Endothelial cell of umbilical vein (primary cell): Measurements from ENCODE around the gene DTX3L. TPM values are rescaled to one million over a fixed set of nuclear protein-coding genes. Genes with fewer than 3 reads are reported as not detected.

Source experiments
- BruUV-seq: library from RNA; stranded (reverse); fragments of 400-500 nt; replicated peaks from 2 replicates; lab custom pipeline; 2021; lab: Mats Ljungman, UMichigan
- CTCF ChIA-PET: fragments of 300-600, 350-600 bp; sonication (Branson Sonifier 250); formaldehyde crosslinking; loops from one replicate; lab custom pipeline; 2021; ENCODE audit warnings: antibody characterized with exemption, inconsistent platforms; lab: Charles Lee
- POLR2A ChIA-PET: fragments of 300-600, 350-600 bp; sonication (Branson Sonifier 250); formaldehyde crosslinking; loops from one replicate; lab custom pipeline; 2021; ENCODE audit warnings: antibody characterized with exemption, inconsistent platforms; lab: Charles Lee
- DNase-seq: peaks from one replicate; pipeline ENCODE4 v3.0.0-alpha.2; 2011; ENCODE audit warnings: low read depth, low spot score
- FAIRE-seq: peaks from 2 replicates; lab custom pipeline; 2011; peaks lifted over from hg19 to GRCh38; lab: Jason Lieb, UNC
- H2AFZ ChIP-seq: 2 replicates; pipeline ENCODE4 v1.6.0; 2012; ENCODE audit warnings: low read depth, low read length, control low read depth, inconsistent platforms
- H3K27ac ChIP-seq: 2 replicates; pipeline ENCODE4 v1.5.1; 2011; ENCODE audit warnings: low read depth, mild to moderate bottlenecking, control low read depth, low read length, moderate library complexity; ENCODE audit not compliant: insufficient read depth
- H3K27me3 ChIP-seq, 2 experiments: 2 replicates each; pipeline versions ENCODE4 v1.6.0 to v1.6.1; 2011; ENCODE audit warnings: low read length in 2 of 2, mixed read lengths in 1 of 2; ENCODE audit not compliant: control insufficient read depth in 2 of 2, insufficient read depth in 2 of 2
- H3K36me3 ChIP-seq, 2 experiments: 2 replicates in 1 of 2; 3 replicates in 1 of 2; pipeline ENCODE4 v1.5.1; 2011; ENCODE audit warnings: low read length in 2 of 2, mild to moderate bottlenecking in 1 of 2, moderate library complexity in 1 of 2; ENCODE audit not compliant: control insufficient read depth in 2 of 2, insufficient read depth in 2 of 2; ENCODE audit errors: extremely low read depth in 1 of 2
- H3K4me1 ChIP-seq: 3 replicates; pipeline ENCODE4 v1.5.1; 2011; ENCODE audit warnings: mild to moderate bottlenecking, low read length; ENCODE audit not compliant: control insufficient read depth, insufficient read depth; ENCODE audit errors: extremely low read depth
- H3K4me2 ChIP-seq: 2 replicates; pipeline ENCODE4 v1.6.1; 2011; ENCODE audit warnings: low read length, control low read depth, mixed read lengths; ENCODE audit not compliant: insufficient read depth
- H3K4me3 ChIP-seq, 3 experiments: fragments of 200-600 bp in 1 of 3; sonication (generic), shearing (Covaris generic) in 1 of 3; replicated peaks in 1 of 3; 2 replicates each; pipeline ENCODE4 v1.5.1; 2011 to 2016; ENCODE audit warnings: control low read depth in 3 of 3, low read length in 3 of 3, mild to moderate bottlenecking in 2 of 3, inconsistent platforms in 1 of 3, low read depth in 1 of 3, moderate library complexity in 1 of 3; ENCODE audit not compliant: insufficient read depth in 1 of 3
- H3K79me2 ChIP-seq: 2 replicates; pipeline ENCODE4 v1.6.0; 2012; ENCODE audit warnings: low read length, inconsistent platforms; ENCODE audit not compliant: control insufficient read depth, insufficient read depth
- H3K9ac ChIP-seq: replicated peaks from 2 replicates; pipeline ENCODE3; 2011; ENCODE audit warnings: low read length, control low read depth; ENCODE audit not compliant: insufficient read depth; ENCODE audit errors: extremely low read depth
- H3K9me1 ChIP-seq: replicated peaks from 3 replicates; pipeline ENCODE4 v1.6.0; 2011; ENCODE audit warnings: mild to moderate bottlenecking, low read length; ENCODE audit not compliant: control insufficient read depth, insufficient read depth; ENCODE audit errors: extremely low read depth
- H3K9me3 ChIP-seq: replicated peaks from 2 replicates; pipeline ENCODE4 v1.5.1; 2012; ENCODE audit warnings: low read length, inconsistent platforms; ENCODE audit not compliant: control insufficient read depth, insufficient read depth
- H4K20me1 ChIP-seq: replicated peaks from 2 replicates; pipeline ENCODE3; 2011; ENCODE audit warnings: mild to moderate bottlenecking, low read length; ENCODE audit not compliant: control insufficient read depth, insufficient read depth; ENCODE audit errors: extremely low read depth
- CTCF ChIP-seq, 2 donors: IDR thresholded peaks; 1 replicate in 1 of 2; 2 replicates in 1 of 2; pipeline ENCODE4 v1.5.1; 2011; ENCODE audit warnings: low read length in 2 of 2, mild to moderate bottlenecking in 2 of 2, moderate library complexity in 2 of 2, control low read depth in 1 of 2, inconsistent platforms in 1 of 2, low read depth in 1 of 2; ENCODE audit not compliant: insufficient read depth in 1 of 2; ENCODE audit errors: extremely low read depth in 1 of 2
- EZH2 ChIP-seq: IDR thresholded peaks from 2 replicates; pipeline ENCODE4 v1.6.1; 2012; ENCODE audit warnings: borderline replicate concordance, low read depth, mild to moderate bottlenecking, moderate library complexity, low read length, inconsistent platforms; ENCODE audit not compliant: severe bottlenecking
- FOS ChIP-seq: IDR thresholded peaks from 2 replicates; pipeline ENCODE4 v1.6.1; 2011; ENCODE audit warnings: mild to moderate bottlenecking, low read length, moderate library complexity, borderline replicate concordance; ENCODE audit not compliant: insufficient read depth
- GATA2 ChIP-seq: IDR thresholded peaks from 2 replicates; pipeline ENCODE4 v1.7.0; 2011; ENCODE audit warnings: low read depth, mild to moderate bottlenecking, moderate library complexity, mixed read lengths, low read length; ENCODE audit not compliant: insufficient read length, insufficient read depth
- JUN ChIP-seq: IDR thresholded peaks from 2 replicates; pipeline ENCODE4 v1.6.1; 2011; ENCODE audit warnings: borderline replicate concordance, low read depth; ENCODE audit not compliant: insufficient read length, insufficient read depth
- MYC ChIP-seq: IDR thresholded peaks from one replicate; pipeline ENCODE4 v1.6.1; 2011; ENCODE audit warnings: mild to moderate bottlenecking, low read depth, low read length
- POLR2A ChIP-seq: IDR thresholded peaks from 2 replicates; pipeline ENCODE4 v1.6.1; 2012; ENCODE audit warnings: low read depth, mild to moderate bottlenecking, control low read depth, low read length
- POLR2AphosphoS5 ChIP-seq: IDR thresholded peaks from 2 replicates; pipeline ENCODE4 v1.6.1; 2012; ENCODE audit warnings: low read depth, mild to moderate bottlenecking, control low read depth, low read length, moderate library complexity; ENCODE audit not compliant: insufficient read depth
- dilution Hi-C: fragments of 300-500 bp; cut with MboI; formaldehyde crosslinking; loops from one replicate; pipeline ENCODE4 v1.15.0; 2019; ENCODE audit warnings: low sequenced_read_pairs; ENCODE audit not compliant: extremely low pct_ligation_motif_present
- intact Hi-C: fragments of 100-400 bp; cut with micrococcal nuclease; formaldehyde crosslinking; loops from one replicate; pipeline ENCODE4 v1.10.0; 2022
- polyA plus RNA-seq, 4 experiments: library from polyadenylated mRNA; depleted of rRNA in 3 of 4; stranded (reverse) in 3 of 4; unstranded in 1 of 4; fragments of >200 nt; gene quantifications; 2 replicates each; pipeline versions ENCODE4 v1.2.1 to v1.2.3, GENCODE V29; 2011 to 2012; ENCODE audit warnings: missing spikeins in 1 of 4
- total RNA-seq: library from RNA; stranded (reverse); gene quantifications from 2 replicates; pipeline ENCODE4 v1.2.3, GENCODE V29; 2021
- TF ChIP-seq, protein P1 (sequence below): IDR thresholded peaks from 2 replicates; pipeline ENCODE4 v1.6.1; 2011; ENCODE audit not compliant: insufficient read depth, insufficient read length

DTX3L gene
- total and polyA plus RNA-seq, 2 donors (not counting 3 experiments of a cell fraction or from before 2014, with no cell fraction given) = 3.2 to 20.5 TPM

GRCh38 chr3:122555275-122556071, 8.7 kb upstream of the DTX3L start:
- Histone ChIP-seq H3K9me3 (no peaks in the 10 kb centered on the region), H2AFZ (no peak overlapping the region), H3K9me1 (no peaks in the 10 kb centered on the region), H4K20me1 (no peaks in the 10 kb centered on the region), H3K27ac (no peak overlapping the region), H3K79me2 (no peaks in the 10 kb centered on the region), H3K27me3 (no peaks in the 10 kb centered on the region), H3K36me3 (peaks cover 0 to 2% of the 10 kb centered on the region in 2 experiments), H3K4me3 (no peak overlapping the region), H3K4me1 (no peaks in the 10 kb centered on the region), H3K4me2 (no peak overlapping the region), H3K9ac (no peak overlapping the region)
- TF ChIP-seq CTCF (IDR thresholded peaks at IDR 0.05; ENCODE audit: extremely low read depth in 1 of 2, insufficient read depth in 1 of 2, low read depth in 1 of 2, low read length in 2 of 2) = no peak
- TF ChIP-seq, protein P1, sequence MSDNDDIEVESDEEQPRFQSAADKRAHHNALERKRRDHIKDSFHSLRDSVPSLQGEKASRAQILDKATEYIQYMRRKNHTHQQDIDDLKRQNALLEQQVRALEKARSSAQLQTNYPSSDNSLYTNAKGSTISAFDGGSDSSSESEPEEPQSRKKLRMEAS = no peak
- no peak for TF ChIP-seq JUN
- TF ChIP-seq FOS = no peak
- no peak for TF ChIP-seq POLR2A
- no peak for TF ChIP-seq GATA2
- TF ChIP-seq MYC = no peak
- TF ChIP-seq POLR2AphosphoS5 = no peak
- no peak for TF ChIP-seq EZH2
- BruUV-seq = no TSS peak
- ChIA-PET CTCF (interaction anchor here (0.7 to 2.9 kb wide), 2 partner anchors 97 to 163 kb away, joined by 3 to 9 read pairs; no protein-coding TSS in a partner anchor), POLR2A (no interaction called here)
- DNase-seq (no peak), FAIRE-seq (no peak)
- dilution Hi-C loops = no loop called here
- intact Hi-C loops = no loop called here
